Endodermal cell (in vitro differentiated cells): Measurements from ENCODE around the gene TRIO. TPM values are rescaled to one million over a fixed set of nuclear protein-coding genes. Genes with fewer than 3 reads are reported as not detected.

ENCODE experiments used
- DNase-seq: peaks from one replicate; pipeline ENCODE4 v3.0.0-alpha.2; 2017
- H3K27ac ChIP-seq: 2 replicates; pipeline ENCODE4 v1.5.1; 2013; ENCODE audit warnings: mild to moderate bottlenecking, low read depth, low read length, moderate library complexity
- H3K27me3 ChIP-seq: 2 replicates; pipeline ENCODE4 v1.6.1; 2013; ENCODE audit warnings: mild to moderate bottlenecking, low read length, moderate library complexity; ENCODE audit not compliant: insufficient read depth, control insufficient read depth, poor library complexity, severe bottlenecking
- H3K36me3 ChIP-seq: 2 replicates; pipeline ENCODE4 v1.7.0; 2013; ENCODE audit warnings: mild to moderate bottlenecking, low read length, moderate library complexity; ENCODE audit not compliant: control insufficient read depth, insufficient read depth
- H3K4me1 ChIP-seq: one replicate; pipeline ENCODE4 v1.7.0; 2013; ENCODE audit warnings: low read length; ENCODE audit not compliant: control insufficient read depth, insufficient read depth
- H3K4me3 ChIP-seq: 2 replicates; pipeline ENCODE4 v1.5.1; 2013; ENCODE audit warnings: mild to moderate bottlenecking, low read length, moderate library complexity
- H3K9ac ChIP-seq: 2 replicates; pipeline ENCODE4 v1.6.1; 2013; ENCODE audit warnings: mild to moderate bottlenecking, low read length, moderate library complexity; ENCODE audit not compliant: poor library complexity, severe bottlenecking; ENCODE audit errors: extremely low read depth
- H3K9me3 ChIP-seq: 2 replicates; pipeline ENCODE4 v1.6.1; 2013; ENCODE audit warnings: mild to moderate bottlenecking, low read length, moderate library complexity; ENCODE audit not compliant: control insufficient read depth
- H3K27ac Mint-ChIP-seq: 2 replicates; pipeline ENCODE4 v1.8.0; 2020; ENCODE audit warnings: mixed read lengths
- H3K27me3 Mint-ChIP-seq: 2 replicates; pipeline ENCODE4 v1.8.0; 2021; ENCODE audit warnings: mild to moderate bottlenecking, mixed read lengths; ENCODE audit not compliant: insufficient read depth
- H3K36me3 Mint-ChIP-seq: 2 replicates; pipeline ENCODE4 v1.8.0; 2020; ENCODE audit warnings: low read depth, mixed read lengths
- H3K4me1 Mint-ChIP-seq: 2 replicates; pipeline ENCODE4 v1.8.0; 2020; ENCODE audit warnings: mixed read lengths
- H3K4me3 Mint-ChIP-seq: 2 replicates; pipeline ENCODE4 v1.8.0; 2020; ENCODE audit warnings: mild to moderate bottlenecking, moderate library complexity, mixed read lengths
- H3K9me3 Mint-ChIP-seq: 2 replicates; pipeline ENCODE4 v1.8.0; 2020; ENCODE audit warnings: mild to moderate bottlenecking, mixed read lengths
- WGBS, 2 experiments: methylation state at CpG; one replicate each; pipeline versions ENCODE4 v1.1.5 to v1.1.7; 2013; ENCODE audit warnings: missing lambda C conversion rate in 2 of 2, mixed read lengths in 1 of 2; ENCODE audit not compliant: insufficient coverage in 1 of 2, insufficient read length in 1 of 2; 5-methylcytosine and 5-hydroxymethylcytosine counted together
- total RNA-seq, 2 donors: library from RNA; stranded (reverse); fragmentation: NEBNext Ultra II Directional in 1 of 2; extraction: Animal tissue kit (Norgen Biotek cat#: 25700) in 1 of 2; gene quantifications; 2 replicates in 1 of 2; 3 replicates in 1 of 2; pipeline ENCODE4 v1.2.1, GENCODE V29; 2021
- TF ChIP-seq, protein P1 (sequence below): fragments of 200-600 bp; sonication (generic); conservative IDR thresholded peaks from 2 replicates; pipeline ENCODE4 v1.5.0; 2021; ENCODE audit warnings: antibody characterized with exemption, mild to moderate bottlenecking

Gene TRIO
- total RNA-seq, 2 donors from 2014 or later = 88.3 to 109 TPM

DNA sequence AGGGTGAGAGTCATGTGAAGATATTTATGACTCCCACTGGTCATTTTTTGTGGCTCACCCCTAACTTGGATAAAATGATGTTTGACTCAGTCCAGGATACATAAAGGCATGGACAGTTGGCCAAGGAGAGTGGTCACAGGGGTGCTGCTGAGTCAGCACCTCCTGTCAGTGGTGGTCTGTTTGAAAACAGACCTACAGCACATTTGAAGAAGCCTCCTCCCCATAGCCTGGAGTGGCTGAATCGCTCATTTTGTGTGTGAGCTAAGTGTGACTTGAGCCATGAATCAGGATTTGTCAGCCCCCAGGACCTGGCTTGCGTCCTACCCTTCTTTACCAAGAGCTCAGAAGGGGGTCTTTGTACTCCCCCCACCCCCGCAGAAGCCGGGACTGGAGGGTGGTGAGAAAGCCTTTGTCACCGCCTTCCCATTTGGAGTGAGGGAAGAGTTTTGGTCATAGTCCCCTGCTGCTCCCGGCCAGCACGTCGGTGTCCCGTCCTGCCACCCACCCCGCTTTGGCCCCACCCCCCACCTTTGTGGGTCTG lies 35.6 kb downstream of the TRIO start:
- peaks cover 47% of the 10 kb centered on the region for H3K4me1 Mint-ChIP-seq
- no peak overlapping the region for H3K27ac ChIP-seq
- TF ChIP-seq, protein P1, sequence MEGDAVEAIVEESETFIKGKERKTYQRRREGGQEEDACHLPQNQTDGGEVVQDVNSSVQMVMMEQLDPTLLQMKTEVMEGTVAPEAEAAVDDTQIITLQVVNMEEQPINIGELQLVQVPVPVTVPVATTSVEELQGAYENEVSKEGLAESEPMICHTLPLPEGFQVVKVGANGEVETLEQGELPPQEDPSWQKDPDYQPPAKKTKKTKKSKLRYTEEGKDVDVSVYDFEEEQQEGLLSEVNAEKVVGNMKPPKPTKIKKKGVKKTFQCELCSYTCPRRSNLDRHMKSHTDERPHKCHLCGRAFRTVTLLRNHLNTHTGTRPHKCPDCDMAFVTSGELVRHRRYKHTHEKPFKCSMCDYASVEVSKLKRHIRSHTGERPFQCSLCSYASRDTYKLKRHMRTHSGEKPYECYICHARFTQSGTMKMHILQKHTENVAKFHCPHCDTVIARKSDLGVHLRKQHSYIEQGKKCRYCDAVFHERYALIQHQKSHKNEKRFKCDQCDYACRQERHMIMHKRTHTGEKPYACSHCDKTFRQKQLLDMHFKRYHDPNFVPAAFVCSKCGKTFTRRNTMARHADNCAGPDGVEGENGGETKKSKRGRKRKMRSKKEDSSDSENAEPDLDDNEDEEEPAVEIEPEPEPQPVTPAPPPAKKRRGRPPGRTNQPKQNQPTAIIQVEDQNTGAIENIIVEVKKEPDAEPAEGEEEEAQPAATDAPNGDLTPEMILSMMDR = no peak
- peak overlapping the region; percentile 15 for H3K4me3 ChIP-seq
- no peaks in the 10 kb centered on the region for H3K9me3 ChIP-seq
- H3K27ac Mint-ChIP-seq = peak overlapping the region; percentile 12
- H3K36me3 ChIP-seq = no peaks in the 10 kb centered on the region
- peak; percentile 90 for DNase-seq
- 5% methylated on average over 7 of the region's 10 CpGs; no CpG with 5 or more reads in 1 of the 2 experiments for WGBS, 2 experiments
- H3K27me3 Mint-ChIP-seq = no peaks in the 10 kb centered on the region
- H3K9ac ChIP-seq = no peak overlapping the region
- H3K27me3 ChIP-seq = no peaks in the 10 kb centered on the region
- H3K36me3 Mint-ChIP-seq = no peaks in the 10 kb centered on the region
- no peaks in the 10 kb centered on the region for H3K9me3 Mint-ChIP-seq
- H3K4me3 Mint-ChIP-seq = peak overlapping the region; percentile 41
- H3K4me1 ChIP-seq = peaks cover 8% of the 10 kb centered on the region

DNA sequence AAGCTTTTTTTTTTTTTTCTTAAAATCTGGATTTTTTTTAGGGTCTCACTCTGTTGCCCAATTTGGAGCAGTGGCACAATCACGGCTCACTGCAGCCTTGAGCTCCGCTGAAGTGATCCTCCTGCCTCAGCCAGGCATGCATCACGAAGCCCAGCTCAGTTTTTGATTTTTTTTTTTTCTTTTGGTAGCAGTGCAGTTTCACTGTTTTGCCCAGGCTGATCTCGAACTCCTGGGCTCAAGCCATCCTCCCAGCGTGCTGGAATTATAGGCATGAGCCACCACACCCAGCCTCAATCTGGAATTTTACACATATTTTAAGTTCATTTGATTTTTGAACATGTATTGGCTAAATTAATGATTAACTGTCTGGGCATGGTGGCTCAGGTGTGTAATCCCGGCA lies 36.3 kb downstream of the TRIO start:
- Histone ChIP-seq H3K9me3 (no peaks in the 10 kb centered on the region), H3K4me1 (peaks cover 7% of the 10 kb centered on the region), H3K4me3 (no peak overlapping the region), H3K27me3 (no peaks in the 10 kb centered on the region), H3K27ac (no peak overlapping the region), H3K9ac (no peak overlapping the region), H3K36me3 (no peaks in the 10 kb centered on the region)
- H3K4me3 Mint-ChIP-seq = no peak overlapping the region
- no peak for DNase-seq
- H3K4me1 Mint-ChIP-seq = peaks cover 47% of the 10 kb centered on the region
- 69 to 78% methylated on average over 3 to 6 of the region's 6 CpGs for WGBS, 2 experiments
- H3K9me3 Mint-ChIP-seq = no peaks in the 10 kb centered on the region
- no peak overlapping the region for H3K27ac Mint-ChIP-seq
- no peaks in the 10 kb centered on the region for H3K27me3 Mint-ChIP-seq
- TF ChIP-seq, protein P1 = no peak
- no peaks in the 10 kb centered on the region for H3K36me3 Mint-ChIP-seq

DNA sequence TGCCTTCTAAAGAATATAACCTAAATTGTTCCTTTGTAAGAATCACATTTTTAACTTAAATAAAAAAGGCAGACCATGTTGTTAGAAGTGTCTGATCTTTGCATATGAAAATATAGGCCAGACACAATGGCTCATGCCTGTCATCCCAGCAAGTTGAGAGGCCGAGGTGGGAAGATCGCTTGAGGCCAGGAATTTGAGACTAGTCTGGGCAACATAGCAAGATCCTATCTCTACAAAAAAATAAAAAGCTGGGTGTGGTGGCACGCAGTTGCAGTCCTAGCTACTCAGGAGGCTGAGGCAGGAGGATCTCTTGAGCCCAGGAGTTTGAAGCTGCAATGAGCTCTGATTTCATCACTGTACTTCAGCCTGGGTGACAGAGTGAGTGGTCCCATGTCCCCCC lies 37.3 kb downstream of the TRIO start:
- H3K36me3 Mint-ChIP-seq = no peaks in the 10 kb centered on the region
- 95 to 97% methylated on average over 3 of the region's 3 CpGs for WGBS, 2 experiments
- no peak overlapping the region for H3K27ac ChIP-seq
- peaks cover 7% of the 10 kb centered on the region for H3K4me1 ChIP-seq
- no peaks in the 10 kb centered on the region for H3K9me3 Mint-ChIP-seq
- H3K4me3 ChIP-seq = no peak overlapping the region
- no peaks in the 10 kb centered on the region for H3K36me3 ChIP-seq
- no peaks in the 10 kb centered on the region for H3K9me3 ChIP-seq
- H3K9ac ChIP-seq = no peak overlapping the region
- no peaks in the 10 kb centered on the region for H3K27me3 ChIP-seq
- H3K27ac Mint-ChIP-seq = no peak overlapping the region
- peaks cover 54% of the 10 kb centered on the region for H3K4me1 Mint-ChIP-seq
- TF ChIP-seq, protein P1 = no peak
- no peaks in the 10 kb centered on the region for H3K27me3 Mint-ChIP-seq
- no peak for DNase-seq
- no peak overlapping the region for H3K4me3 Mint-ChIP-seq
